Iris pigment epithelial cell (primary cell): ENCODE data around the gene SPATA17.

Experiments
- DNase-seq: peaks from one replicate; pipeline ENCODE4 v3.0.0-alpha.2; 2011; ENCODE audit warnings: low read depth

Gene SPATA17

GRCh38 chr1:217847643-217848042 lies 216.5 kb downstream of the SPATA17 start:
- no peak for DNase-seq

- peak; percentile 0 for DNase-seq
These were observed 225.3 kb downstream of the SPATA17 start for GRCh38 chr1:217856342-217857034.

GRCh38 chr1:217857061-217857460 lies 225.9 kb downstream of the SPATA17 start:
- DNase-seq: no peak

GRCh38 chr1:217861658-217862057 lies 230.5 kb downstream of the SPATA17 start:
- DNase-seq: no peak

GRCh38 chr1:217867446-217867995 lies 236.4 kb downstream of the SPATA17 start:
- no peak for DNase-seq

- DNase-seq: no peak
These were observed 240.8 kb downstream of the SPATA17 start for GRCh38 chr1:217871955-217872354.

GRCh38 chr1:217875229-217875628 lies 244.1 kb downstream of the SPATA17 start:
- DNase-seq: no peak

- no peak for DNase-seq
These were observed 245.3 kb downstream of the SPATA17 start for GRCh38 chr1:217876401-217876800.

GRCh38 chr1:217876896-217877295 lies 245.8 kb downstream of the SPATA17 start:
- no peak for DNase-seq

- peak; percentile 5 for DNase-seq
These were observed 250.0 kb downstream of the SPATA17 start for GRCh38 chr1:217881131-217881543.

- DNase-seq: no peak
These were observed 250.6 kb downstream of the SPATA17 start for GRCh38 chr1:217881607-217882332.

- no peak for DNase-seq
These were observed 254.0 kb downstream of the SPATA17 start for GRCh38 chr1:217885181-217885580.

- no peak for DNase-seq
These were observed 257.2 kb downstream of the SPATA17 start for GRCh38 chr1:217888328-217888727.

GRCh38 chr1:217889401-217889800 lies 258.3 kb downstream of the SPATA17 start:
- peak; percentile 8 for DNase-seq

- DNase-seq: no peak
These were observed 260.8 kb downstream of the SPATA17 start for GRCh38 chr1:217891966-217892365.

GRCh38 chr1:217892750-217893149 lies 261.6 kb downstream of the SPATA17 start:
- no peak for DNase-seq

GRCh38 chr1:217895841-217896240 lies 264.7 kb downstream of the SPATA17 start:
- DNase-seq: no peak

- no peak for DNase-seq
These were observed 265.3 kb downstream of the SPATA17 start for GRCh38 chr1:217896490-217896889.

- no peak for DNase-seq
These were observed 266.0 kb downstream of the SPATA17 start for GRCh38 chr1:217897100-217897499.

GRCh38 chr1:217899614-217900013 lies 268.5 kb downstream of the SPATA17 start:
- DNase-seq: no peak

- DNase-seq: peak; percentile 25
These were observed 276.4 kb downstream of the SPATA17 start for GRCh38 chr1:217907504-217907903.

- DNase-seq: no peak
These were observed 279.1 kb downstream of the SPATA17 start for GRCh38 chr1:217910203-217910602.

- no peak for DNase-seq
These were observed 279.7 kb downstream of the SPATA17 start for GRCh38 chr1:217910791-217911320.
